ENCODE data around the gene PGA5.

DNA sequence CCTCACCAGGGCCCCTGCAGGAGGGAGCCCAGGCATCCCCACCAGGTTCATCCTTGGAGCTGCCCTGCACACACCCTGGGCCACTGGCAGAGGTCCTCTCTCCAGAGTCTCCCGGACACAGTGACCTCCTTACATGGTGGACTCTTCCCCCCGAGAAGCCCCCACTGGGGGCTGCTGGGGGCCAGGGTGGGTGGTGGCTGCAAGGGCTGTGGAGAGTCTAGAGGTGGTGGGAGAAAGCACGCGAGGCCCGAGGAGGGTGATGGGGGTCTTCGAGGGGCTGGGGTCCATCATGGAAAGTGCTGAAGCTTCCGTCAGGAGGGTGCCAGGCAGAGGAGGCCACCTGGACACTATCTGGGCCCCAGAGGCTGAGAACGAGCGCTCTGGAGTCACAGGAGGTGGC is 17.6 kb downstream of the PGA5 start:
- TF ChIP-seq, protein P1, sequence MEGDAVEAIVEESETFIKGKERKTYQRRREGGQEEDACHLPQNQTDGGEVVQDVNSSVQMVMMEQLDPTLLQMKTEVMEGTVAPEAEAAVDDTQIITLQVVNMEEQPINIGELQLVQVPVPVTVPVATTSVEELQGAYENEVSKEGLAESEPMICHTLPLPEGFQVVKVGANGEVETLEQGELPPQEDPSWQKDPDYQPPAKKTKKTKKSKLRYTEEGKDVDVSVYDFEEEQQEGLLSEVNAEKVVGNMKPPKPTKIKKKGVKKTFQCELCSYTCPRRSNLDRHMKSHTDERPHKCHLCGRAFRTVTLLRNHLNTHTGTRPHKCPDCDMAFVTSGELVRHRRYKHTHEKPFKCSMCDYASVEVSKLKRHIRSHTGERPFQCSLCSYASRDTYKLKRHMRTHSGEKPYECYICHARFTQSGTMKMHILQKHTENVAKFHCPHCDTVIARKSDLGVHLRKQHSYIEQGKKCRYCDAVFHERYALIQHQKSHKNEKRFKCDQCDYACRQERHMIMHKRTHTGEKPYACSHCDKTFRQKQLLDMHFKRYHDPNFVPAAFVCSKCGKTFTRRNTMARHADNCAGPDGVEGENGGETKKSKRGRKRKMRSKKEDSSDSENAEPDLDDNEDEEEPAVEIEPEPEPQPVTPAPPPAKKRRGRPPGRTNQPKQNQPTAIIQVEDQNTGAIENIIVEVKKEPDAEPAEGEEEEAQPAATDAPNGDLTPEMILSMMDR (conservative IDR thresholded peaks at IDR 0.05 in 1 of 2, IDR thresholded peaks at IDR 0.05 in 1 of 2; ENCODE audit: extremely low read depth in 1 of 2, insufficient read depth in 1 of 2, low read depth in 1 of 2, low read length in 2 of 2), result no peak
- no peak for TF ChIP-seq EZH2 (IDR thresholded peaks at IDR 0.05; ENCODE audit: borderline replicate concordance, low read length)

All from mammary epithelial cell (primary cell).